ENCODE results near the gene RNU1-1.
A peak's percentile ranks its signal among the peaks of the same experiment; 100 is the strongest.
"Not testable (repeated sequence)": the region's sequence is repeated elsewhere in the genome, so short reads cannot be mapped to it uniquely, and the experiment has no call there.

The RNU1-1 gene

DNA sequence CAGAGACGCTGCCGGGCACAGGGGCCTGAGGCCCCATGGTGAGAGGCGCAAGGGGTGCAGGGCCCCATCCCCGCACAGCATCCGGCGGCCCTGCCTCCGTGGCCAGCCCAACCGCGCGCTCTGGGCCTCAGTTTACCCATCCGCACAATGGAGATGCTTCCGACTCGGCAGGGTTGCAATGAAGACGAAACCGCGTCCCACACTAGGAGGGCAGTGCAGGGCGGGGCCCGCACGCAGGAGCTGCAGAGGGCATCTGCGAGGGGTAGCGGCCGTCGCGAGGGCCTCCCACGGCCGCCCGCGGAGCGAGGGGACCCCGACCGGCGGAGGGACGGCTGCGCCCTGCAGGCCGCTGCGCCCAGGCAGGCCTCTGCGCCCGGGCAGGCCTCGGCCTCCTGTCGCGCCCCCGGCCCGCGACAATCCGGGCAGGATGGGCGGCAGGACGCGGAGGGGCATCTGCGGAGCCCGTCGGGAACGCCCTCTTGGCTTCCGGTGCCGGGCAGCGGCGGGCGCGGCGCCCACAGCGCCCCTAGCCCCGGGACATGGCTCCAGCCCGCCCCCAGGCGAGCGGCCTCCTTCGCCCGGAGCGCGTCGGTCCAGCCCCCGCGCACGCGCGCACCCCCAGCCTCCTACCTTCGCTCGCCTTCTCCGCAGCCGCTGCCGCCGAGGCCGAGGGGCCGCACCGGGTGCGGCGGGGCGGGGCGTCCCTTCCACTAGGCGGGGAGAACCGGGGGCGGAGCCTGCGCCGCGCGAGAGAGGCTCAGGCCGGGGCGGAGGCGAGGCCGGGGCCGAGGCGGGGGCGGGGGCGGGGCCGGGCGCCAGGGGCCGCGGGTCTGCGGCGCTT lies 15.3 kb downstream of the RNU1-1 start:
- no peaks in the 10 kb centered on the region for H3K27me3 ChIP-seq (ENCODE audit: control insufficient read depth, insufficient read depth, low read length)
- H3K4me1 ChIP-seq (ENCODE audit: control insufficient read depth, insufficient read depth, low read length) = no peaks in the 10 kb centered on the region
- no peaks in the 10 kb centered on the region for H3K36me3 ChIP-seq (ENCODE audit: control insufficient read depth, insufficient read depth, low read length)
- H3K9ac ChIP-seq (ENCODE audit: low read length) = no peak overlapping the region
- H3K27ac ChIP-seq (ENCODE audit: low read depth, low read length) = peak overlapping the region; percentile 75
- peak overlapping the region; percentile 88 for H3K4me3 ChIP-seq (ENCODE audit: low read length)

DNA sequence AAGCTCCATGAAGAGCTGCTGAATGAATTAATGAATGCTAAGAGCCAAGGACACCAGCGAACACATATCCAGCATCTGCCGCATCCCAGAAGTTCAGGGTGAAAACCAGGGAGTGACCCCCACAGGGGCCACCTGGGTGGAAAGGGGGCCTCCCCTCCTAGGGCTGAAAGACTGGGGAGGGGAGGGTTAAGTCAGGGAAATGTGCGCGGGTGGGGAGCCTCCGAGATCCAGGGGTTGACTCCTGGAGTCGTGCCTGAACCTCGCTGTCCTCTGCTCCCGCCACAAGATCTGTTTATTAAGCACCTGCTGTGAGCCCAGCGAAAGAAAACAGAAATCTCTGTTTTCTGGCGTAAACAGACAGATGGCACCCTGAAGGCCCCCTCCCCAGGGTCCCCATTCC lies 16.0 kb downstream of the RNU1-1 start:
- H3K4me3 ChIP-seq (ENCODE audit: low read length) = peak overlapping the region; percentile 88
- H3K27me3 ChIP-seq (ENCODE audit: control insufficient read depth, insufficient read depth, low read length); H3K36me3 ChIP-seq (ENCODE audit: control insufficient read depth, insufficient read depth, low read length); H3K4me1 ChIP-seq (ENCODE audit: control insufficient read depth, insufficient read depth, low read length); H3K9ac ChIP-seq (ENCODE audit: low read length): not testable (repeated sequence)
- peak overlapping the region; percentile 75 for H3K27ac ChIP-seq (ENCODE audit: low read depth, low read length)

DNA sequence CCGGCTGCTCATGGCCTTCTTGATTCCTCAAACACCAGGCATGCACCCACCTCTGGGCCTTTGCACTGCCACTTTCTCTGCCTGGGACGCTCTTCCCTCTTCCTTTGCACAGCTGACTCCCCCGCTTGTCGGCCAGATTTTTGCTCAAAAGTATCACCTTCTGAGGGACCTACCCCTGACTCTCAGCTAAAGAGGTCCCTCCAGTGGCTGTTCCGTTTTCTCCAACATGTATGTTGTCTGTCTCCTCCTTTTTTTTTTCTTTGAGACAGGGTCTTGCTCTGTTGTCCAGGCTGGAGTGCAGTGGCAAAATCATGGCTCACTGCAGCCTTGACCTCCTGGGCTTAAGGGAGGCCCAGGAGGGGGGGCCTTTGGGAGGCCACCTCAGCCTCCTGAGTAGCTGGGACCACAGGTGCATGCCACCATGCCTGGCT lies 16.6 kb downstream of the RNU1-1 start:
- not testable (repeated sequence) for H3K4me1 ChIP-seq (ENCODE audit: control insufficient read depth, insufficient read depth, low read length); H3K27me3 ChIP-seq (ENCODE audit: control insufficient read depth, insufficient read depth, low read length)

DNA sequence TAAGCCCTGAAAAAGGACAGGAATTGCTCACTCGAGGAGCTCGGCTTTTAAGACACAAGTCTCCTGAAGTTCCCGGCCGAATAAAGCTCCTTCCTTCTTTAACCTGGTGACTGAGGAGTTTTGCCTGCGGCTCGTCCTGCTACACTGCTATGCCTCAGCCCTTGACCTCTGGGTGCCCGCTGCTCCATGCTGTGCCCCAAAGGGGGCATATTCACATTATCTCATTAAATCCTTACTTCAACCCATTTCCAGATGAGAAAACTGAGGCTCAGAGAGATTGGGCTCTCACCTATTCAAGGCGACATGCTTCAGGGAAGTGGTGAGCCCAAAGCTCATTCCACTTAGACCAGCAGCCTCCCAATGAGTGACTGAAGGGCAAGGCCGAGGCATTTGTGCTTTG lies 20.4 kb downstream of the RNU1-1 start:
- not testable (repeated sequence) for H3K4me1 ChIP-seq (ENCODE audit: control insufficient read depth, insufficient read depth, low read length); H3K27ac ChIP-seq (ENCODE audit: low read depth, low read length); H3K9ac ChIP-seq (ENCODE audit: low read length); H3K4me3 ChIP-seq (ENCODE audit: low read length); H3K27me3 ChIP-seq (ENCODE audit: control insufficient read depth, insufficient read depth, low read length); H3K36me3 ChIP-seq (ENCODE audit: control insufficient read depth, insufficient read depth, low read length)

More for the DNA sequence above, 16.6 kb downstream of the RNU1-1 start:
- not testable (repeated sequence) for H3K9ac ChIP-seq (ENCODE audit: low read length); H3K36me3 ChIP-seq (ENCODE audit: control insufficient read depth, insufficient read depth, low read length); H3K27ac ChIP-seq (ENCODE audit: low read depth, low read length); H3K4me3 ChIP-seq (ENCODE audit: low read length)

DNA sequence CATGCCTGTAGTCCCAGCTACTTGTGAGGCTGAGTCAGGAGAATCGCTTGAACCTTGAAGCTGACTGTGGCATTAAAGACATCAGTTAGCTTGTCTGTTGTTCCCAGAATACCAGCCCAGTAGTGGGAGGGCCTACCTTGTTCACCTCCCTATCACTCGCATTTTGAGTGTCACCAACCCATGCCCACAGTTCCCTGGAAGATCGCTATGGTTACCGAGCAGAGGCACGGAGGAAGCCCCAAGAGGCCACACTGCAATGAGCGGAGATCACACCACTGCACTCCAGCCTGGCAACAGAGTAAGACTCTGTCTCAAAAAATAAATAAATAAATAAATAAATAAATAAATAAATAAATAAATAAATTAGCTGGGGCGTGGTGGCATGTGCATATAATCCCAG lies 21.1 kb downstream of the RNU1-1 start:
- H3K27me3 ChIP-seq (ENCODE audit: control insufficient read depth, insufficient read depth, low read length); H3K9ac ChIP-seq (ENCODE audit: low read length); H3K27ac ChIP-seq (ENCODE audit: low read depth, low read length); H3K36me3 ChIP-seq (ENCODE audit: control insufficient read depth, insufficient read depth, low read length); H3K4me3 ChIP-seq (ENCODE audit: low read length); H3K4me1 ChIP-seq (ENCODE audit: control insufficient read depth, insufficient read depth, low read length): not testable (repeated sequence)

DNA sequence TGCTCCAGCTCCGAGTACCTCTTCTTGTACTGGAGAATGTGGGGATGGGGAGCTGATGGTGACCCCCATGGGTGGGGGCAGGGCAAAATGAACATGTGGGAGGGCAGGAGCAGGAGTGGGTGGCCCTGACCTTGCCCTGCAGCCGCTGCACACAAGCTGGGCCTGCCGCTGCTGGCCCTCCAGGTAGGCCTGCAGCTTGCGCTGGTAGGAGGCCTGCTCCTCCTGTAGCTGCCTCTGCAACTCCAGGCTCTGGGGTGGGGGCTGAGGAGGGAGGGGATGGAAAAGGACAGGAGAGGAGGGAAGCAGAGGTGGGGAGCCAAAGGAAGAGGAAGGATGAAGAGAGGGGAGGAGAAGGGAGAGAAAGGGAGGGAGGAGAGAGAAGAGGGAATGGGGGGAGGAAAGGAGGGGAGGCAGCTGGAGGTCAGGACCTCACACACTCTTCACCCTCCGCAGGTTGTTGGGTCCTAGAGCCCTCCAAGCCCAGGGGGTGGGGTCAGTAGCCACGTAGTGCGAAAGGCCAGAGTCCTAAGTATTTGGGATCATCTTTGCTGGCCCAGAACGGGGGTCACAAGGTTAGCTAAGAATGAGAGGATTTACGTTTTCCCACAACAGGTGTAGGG lies 22.9 kb downstream of the RNU1-1 start:
- no peak overlapping the region for H3K4me3 ChIP-seq (ENCODE audit: low read length)
- H3K27ac ChIP-seq (ENCODE audit: low read depth, low read length) = no peak overlapping the region
- peaks cover 2% of the 10 kb centered on the region for H3K36me3 ChIP-seq (ENCODE audit: control insufficient read depth, insufficient read depth, low read length)
- no peaks in the 10 kb centered on the region for H3K27me3 ChIP-seq (ENCODE audit: control insufficient read depth, insufficient read depth, low read length)
- no peak overlapping the region for H3K9ac ChIP-seq (ENCODE audit: low read length)
- no peaks in the 10 kb centered on the region for H3K4me1 ChIP-seq (ENCODE audit: control insufficient read depth, insufficient read depth, low read length)

DNA sequence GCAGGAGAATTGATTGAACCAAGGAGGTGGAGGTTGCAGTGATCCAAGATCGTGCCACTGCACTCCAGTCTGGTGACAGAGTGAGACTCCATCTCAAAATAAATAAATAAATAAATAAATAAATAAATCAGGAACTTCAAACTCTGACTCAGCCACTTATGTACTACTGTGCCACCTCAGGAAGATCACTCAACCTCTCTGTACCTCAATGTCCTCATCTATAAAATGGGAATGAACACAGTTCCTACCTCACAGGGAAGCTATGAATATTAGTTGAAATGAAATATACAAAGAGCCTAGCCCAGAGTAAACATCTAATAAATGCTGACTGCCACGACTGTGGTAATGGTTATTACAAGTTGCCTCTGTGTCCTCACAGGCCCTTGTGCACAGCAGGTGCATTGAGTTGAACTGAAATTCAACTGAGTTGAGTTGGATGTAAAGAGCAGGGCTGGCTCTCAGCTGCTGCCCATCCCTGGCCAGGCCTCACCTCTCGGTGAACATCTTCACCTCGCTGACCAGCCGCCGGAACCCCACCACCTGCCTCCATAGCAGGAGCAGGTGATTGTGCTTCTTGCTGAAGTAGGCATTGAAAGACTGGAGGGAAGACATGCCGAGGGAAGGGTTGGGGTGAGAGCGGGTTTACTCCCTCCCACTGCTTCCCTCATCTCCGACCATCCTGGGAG lies 24.7 kb downstream of the RNU1-1 start:
- not testable (repeated sequence) for H3K36me3 ChIP-seq (ENCODE audit: control insufficient read depth, insufficient read depth, low read length); H3K9ac ChIP-seq (ENCODE audit: low read length); H3K27me3 ChIP-seq (ENCODE audit: control insufficient read depth, insufficient read depth, low read length); H3K4me1 ChIP-seq (ENCODE audit: control insufficient read depth, insufficient read depth, low read length); H3K4me3 ChIP-seq (ENCODE audit: low read length); H3K27ac ChIP-seq (ENCODE audit: low read depth, low read length)

DNA sequence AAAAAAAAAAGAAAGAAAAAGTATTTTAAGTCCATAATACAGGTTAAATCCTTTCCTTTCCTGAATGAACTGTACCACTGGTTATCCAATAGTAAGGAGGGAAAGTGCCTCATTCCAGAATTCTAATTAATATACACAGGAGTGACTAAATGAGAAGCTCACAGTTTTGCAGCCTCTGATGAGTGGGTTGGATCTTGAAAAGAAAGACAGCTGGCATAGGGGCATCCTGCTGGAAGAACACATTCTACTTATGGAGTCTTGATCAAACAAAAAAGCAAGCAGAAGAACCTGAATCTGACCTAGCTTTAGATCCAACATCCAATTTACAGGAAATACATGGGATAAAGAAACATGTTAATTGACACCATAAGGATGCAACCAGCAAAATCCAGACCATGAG lies 27.1 kb downstream of the RNU1-1 start:
- not testable (repeated sequence) for H3K36me3 ChIP-seq (ENCODE audit: control insufficient read depth, insufficient read depth, low read length); H3K27me3 ChIP-seq (ENCODE audit: control insufficient read depth, insufficient read depth, low read length); H3K27ac ChIP-seq (ENCODE audit: low read depth, low read length); H3K9ac ChIP-seq (ENCODE audit: low read length); H3K4me3 ChIP-seq (ENCODE audit: low read length); H3K4me1 ChIP-seq (ENCODE audit: control insufficient read depth, insufficient read depth, low read length)

DNA sequence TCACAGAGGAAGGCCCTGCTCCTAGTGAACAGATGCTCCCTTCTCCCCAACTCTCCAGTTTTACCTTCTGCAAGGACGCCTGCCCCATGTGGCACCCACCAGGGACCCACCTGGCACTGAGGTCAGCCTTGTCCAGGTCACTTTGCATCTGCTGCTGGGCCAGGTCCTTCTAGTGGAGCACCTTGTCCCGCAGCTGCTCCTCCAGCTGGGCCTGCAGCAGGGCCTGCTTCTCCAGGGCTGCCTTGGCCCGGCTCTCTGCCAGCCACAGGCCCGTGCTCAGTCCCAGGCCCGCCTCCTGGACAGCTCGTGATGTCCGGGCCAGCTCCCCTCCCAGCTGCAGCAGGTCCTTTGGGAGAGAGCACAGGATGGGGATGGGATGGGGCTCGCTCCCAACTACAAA lies 27.8 kb downstream of the RNU1-1 start:
- H3K27ac ChIP-seq (ENCODE audit: low read depth, low read length); H3K36me3 ChIP-seq (ENCODE audit: control insufficient read depth, insufficient read depth, low read length); H3K27me3 ChIP-seq (ENCODE audit: control insufficient read depth, insufficient read depth, low read length); H3K9ac ChIP-seq (ENCODE audit: low read length); H3K4me1 ChIP-seq (ENCODE audit: control insufficient read depth, insufficient read depth, low read length); H3K4me3 ChIP-seq (ENCODE audit: low read length): not testable (repeated sequence)

DNA sequence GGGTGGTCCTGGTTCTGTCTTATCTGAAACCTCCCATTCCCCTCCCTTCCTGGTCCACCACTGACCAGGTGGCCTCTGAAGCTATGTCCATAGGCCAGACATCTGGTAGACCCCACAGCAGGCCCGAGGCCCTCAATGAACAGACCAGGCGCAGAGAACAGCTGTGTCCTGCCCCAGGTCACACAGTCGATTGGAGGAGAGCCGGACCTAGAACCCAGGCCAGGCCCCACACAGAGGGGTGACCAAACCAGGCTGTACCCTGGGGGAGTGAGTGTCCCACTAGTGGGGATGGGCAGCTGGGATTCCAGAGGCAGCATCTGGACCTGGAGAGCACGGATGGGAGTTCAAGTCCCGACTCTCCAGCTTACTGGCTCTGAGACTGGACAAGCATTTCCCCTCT lies 29.2 kb downstream of the RNU1-1 start:
- Histone ChIP-seq H3K4me1 (ENCODE audit: control insufficient read depth, insufficient read depth, low read length) (no peaks in the 10 kb centered on the region), H3K36me3 (ENCODE audit: control insufficient read depth, insufficient read depth, low read length) (peaks cover 2% of the 10 kb centered on the region), H3K27ac (ENCODE audit: low read depth, low read length) (no peak overlapping the region), H3K27me3 (ENCODE audit: control insufficient read depth, insufficient read depth, low read length) (no peaks in the 10 kb centered on the region), H3K9ac (ENCODE audit: low read length) (no peak overlapping the region), H3K4me3 (ENCODE audit: low read length) (no peak overlapping the region)

DNA sequence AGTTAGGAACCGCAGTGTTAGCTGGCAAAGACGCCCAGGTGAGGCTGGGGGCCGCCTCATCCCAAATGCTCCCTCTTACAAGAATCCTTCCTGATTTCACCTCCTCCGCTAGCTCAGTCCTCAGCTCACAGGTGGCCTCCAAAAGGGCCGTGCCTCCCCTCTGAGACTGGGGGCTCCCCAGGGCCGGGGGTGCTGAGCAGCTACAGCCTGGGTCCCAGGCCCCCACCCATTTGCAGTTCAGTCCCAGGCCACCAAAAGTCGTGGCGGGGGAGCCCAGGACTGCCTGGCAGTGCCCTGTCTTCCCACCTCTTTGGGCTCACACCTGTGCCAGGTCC lies 29.6 kb downstream of the RNU1-1 start:
- no peak overlapping the region for H3K4me3 ChIP-seq (ENCODE audit: low read length)
- peaks cover 2% of the 10 kb centered on the region for H3K36me3 ChIP-seq (ENCODE audit: control insufficient read depth, insufficient read depth, low read length)

DNA sequence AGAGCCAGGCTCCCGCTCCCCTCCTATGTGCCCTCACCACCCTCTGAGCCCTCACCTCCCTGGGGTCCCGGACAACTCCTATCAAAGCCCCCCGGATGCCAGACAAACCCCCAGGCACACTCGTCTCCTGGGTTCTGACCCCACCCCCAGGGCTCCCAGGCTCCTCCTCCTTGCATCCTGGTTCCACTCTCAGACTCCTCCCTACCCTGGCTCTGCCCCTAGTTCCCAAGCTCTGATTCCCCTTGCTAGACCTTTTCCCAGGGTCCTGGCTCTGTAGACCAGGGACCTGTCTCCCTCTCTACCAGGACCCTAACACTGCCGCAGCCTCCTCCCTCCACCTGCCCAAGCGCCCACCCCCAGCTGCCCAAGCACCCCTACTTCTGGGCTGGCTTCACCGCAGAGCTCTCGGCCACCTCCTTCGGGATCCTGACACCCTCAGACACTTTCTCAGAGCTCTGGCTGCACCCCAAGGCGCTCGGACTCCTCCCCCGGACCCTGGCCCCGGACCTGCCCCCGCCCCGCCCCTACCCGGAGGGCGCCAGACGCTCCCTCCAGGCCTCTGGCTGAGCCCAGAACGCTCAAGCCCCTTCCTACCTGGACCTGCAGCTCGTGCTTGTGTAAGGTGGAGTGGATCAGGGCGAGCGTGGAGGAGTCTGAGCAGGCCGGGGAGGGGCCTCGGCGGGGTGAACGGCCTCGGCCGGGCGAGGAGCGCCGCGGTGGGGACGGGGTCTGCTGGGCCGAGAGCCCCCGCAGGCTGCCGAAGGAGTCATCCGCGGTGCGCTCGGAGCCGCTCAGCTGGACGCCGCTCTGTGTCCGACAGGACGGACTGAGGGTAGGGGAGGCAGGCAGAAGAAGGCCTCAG lies 30.2 kb downstream of the RNU1-1 start:
- not testable (repeated sequence) for H3K27me3 ChIP-seq (ENCODE audit: control insufficient read depth, insufficient read depth, low read length); H3K36me3 ChIP-seq (ENCODE audit: control insufficient read depth, insufficient read depth, low read length); H3K4me3 ChIP-seq (ENCODE audit: low read length); H3K27ac ChIP-seq (ENCODE audit: low read depth, low read length); H3K9ac ChIP-seq (ENCODE audit: low read length); H3K4me1 ChIP-seq (ENCODE audit: control insufficient read depth, insufficient read depth, low read length)

More for the DNA sequence above, 29.6 kb downstream of the RNU1-1 start:
- no peaks in the 10 kb centered on the region for H3K4me1 ChIP-seq (ENCODE audit: control insufficient read depth, insufficient read depth, low read length)
- no peak overlapping the region for H3K9ac ChIP-seq (ENCODE audit: low read length)
- no peak overlapping the region for H3K27ac ChIP-seq (ENCODE audit: low read depth, low read length)
- H3K27me3 ChIP-seq (ENCODE audit: control insufficient read depth, insufficient read depth, low read length) = no peaks in the 10 kb centered on the region

Data from rectal smooth muscle tissue (tissue), 1 donor.